Activated gamma-delta T cell treated with Interleukin-2 at 50 U/mL for 16 hours (primary cell): ENCODE data around the gene ADCY3.

Source experiments
- DNase-seq: peaks from one replicate; pipeline ENCODE4 v3.0.0-alpha.2; 2020

Gene ADCY3

GRCh38 chr2:24827321-24828237, 92.5 kb downstream of the ADCY3 start:
- peak; percentile 65 for DNase-seq

DNA sequence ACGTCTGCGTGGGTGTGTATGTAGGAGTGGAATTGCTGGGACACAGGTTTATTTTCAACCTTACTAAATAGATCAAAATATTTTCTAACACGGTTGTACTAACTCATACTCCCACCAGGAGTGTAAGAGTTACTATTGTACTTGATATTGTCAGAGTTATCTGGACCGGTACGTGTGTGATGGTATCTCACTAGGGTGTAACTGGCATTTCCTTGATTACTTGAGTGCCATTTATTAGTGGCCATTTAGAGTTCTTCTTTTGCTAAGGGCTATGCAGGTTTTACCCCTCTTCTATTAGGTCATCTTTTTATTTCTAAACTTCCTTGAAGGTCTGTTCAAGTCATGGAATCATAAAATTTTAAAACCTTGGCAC, 93.3 kb downstream of the ADCY3 start:
- DNase-seq = no peak

- no peak for DNase-seq
Observed at GRCh38 chr2:24825883-24826772, 93.9 kb downstream of the ADCY3 start.

DNA sequence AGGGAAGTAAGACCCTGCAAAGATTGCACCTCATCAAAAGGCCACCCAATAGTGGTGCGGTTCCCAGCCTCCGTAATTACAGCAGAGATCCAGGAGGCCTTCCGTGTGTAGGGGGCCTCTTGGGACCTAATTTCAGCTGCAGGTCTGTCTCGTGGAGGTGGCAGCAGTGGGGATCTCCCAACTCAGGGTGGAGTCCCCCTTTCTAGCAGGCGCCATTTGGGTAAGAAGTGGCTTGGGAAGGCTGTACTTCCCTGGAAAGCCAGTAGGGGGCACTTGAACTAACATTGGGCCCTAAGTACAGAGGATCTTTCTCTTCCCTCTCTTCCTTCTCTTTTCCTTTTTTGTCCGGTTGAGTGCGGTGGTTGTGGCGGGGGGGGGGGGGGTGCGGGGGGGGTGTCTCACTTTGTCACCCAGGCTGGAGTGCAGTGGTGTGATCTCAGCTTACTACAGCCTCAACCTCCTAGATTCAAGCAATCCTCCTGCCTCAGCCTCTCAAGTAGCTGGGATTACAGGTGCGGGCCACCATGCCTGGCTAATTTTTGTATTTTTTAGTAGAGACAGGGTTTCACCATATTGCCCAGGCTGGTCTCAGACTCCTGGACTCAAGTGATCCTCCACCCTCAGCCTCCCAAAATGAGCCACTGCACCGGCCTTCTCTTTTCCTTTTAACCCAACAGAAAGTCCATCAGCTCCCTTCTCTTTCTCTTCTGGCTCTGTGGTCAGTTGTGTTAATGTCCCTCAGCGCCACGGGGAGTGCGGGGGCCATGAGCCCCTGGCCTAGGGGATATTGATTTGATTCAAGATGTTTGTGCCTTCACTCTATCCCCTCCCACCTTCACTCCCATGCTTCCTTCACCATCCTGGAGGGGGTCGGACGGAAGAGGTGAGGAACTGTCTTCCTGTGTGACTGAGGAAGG, 94.8 kb downstream of the ADCY3 start:
- peak; percentile 19 for DNase-seq

DNA sequence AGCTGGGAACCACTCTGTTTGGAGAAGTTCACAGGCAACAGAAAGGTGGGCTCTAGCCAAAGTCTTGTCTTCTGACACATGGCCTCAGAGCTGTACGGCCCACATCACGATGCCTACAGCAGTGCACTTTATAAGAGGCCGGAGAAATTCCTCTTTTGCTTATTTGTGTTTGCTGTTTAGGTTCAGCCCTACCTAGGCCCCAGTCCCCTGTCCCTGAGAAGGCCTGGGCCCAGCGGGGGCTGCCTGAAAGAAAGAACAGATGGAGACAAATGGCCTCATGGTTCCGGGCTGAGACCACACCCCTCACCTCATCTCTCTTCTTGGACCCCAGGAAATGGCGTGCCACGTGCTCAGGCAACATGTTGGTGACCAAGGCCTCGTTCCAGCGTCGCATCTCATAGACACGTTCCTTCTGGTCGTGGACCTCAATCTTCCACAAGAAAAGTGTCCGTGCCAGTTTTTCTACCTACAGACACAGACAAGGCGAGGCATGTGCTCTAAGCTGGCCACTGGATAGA, 95.9 kb downstream of the ADCY3 start:
- no peak for DNase-seq

DNA sequence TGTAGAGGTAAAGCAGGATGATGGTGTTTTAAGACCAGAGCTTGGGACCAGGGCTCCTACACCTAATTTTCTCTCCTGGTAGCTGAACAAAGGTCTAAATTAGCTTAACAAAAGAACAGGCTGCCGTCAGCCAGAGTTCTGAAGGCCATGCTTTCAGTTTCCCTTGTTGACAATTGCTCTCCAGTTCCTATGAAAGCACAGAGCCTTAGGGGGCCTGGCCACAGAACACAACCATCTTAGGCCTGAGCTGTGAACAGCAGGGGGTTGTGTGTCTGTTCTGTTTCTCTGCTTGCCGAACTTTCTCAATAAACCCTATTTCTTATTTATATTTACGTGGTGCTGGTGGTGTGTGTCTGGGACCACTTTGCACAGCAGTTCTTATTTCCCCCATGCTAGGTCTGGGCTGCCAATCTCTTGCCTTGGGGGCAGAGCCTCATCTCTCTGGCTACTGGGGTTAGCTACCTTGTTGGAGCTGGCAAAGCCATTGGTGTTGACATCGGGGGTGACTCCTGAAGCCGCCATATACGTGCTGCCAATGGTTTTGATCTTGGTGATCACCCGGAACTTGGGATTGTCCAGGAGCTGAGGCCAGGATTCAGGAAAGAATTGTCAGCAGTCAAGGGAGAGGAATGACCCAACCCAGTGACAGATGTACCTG, 97.9 kb downstream of the ADCY3 start:
- no peak for DNase-seq

- no peak for DNase-seq
Observed at GRCh38 chr2:24821433-24821891, 98.6 kb downstream of the ADCY3 start.

GRCh38 chr2:24820598-24821432, 99.2 kb downstream of the ADCY3 start:
- no peak for DNase-seq

DNA sequence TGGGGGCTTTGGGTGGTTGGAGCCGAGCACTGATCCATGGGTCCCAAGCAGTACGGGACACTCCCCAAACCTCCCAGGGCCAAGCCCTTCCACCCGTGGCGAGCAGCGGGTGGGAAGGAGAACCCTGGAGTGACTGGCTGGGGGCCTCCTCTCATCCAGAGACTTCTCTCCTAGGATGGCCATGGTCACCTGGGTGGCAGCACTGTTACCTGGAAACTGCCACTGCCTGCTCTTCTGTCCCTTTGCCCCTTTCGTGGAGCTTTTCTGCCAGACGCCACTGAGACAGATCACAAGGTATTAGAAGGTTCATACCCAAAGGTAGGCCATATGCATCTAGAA, 99.9 kb downstream of the ADCY3 start:
- no peak for DNase-seq

- no peak for DNase-seq
Observed at GRCh38 chr2:24819442-24820174, 100.4 kb downstream of the ADCY3 start.

GRCh38 chr2:24818721-24819167, 101.3 kb downstream of the ADCY3 start:
- DNase-seq = no peak

- no peak for DNase-seq
Observed at GRCh38 chr2:24816884-24817283, 103.2 kb downstream of the ADCY3 start.

GRCh38 chr2:24816404-24816803, 103.6 kb downstream of the ADCY3 start:
- no peak for DNase-seq

DNA sequence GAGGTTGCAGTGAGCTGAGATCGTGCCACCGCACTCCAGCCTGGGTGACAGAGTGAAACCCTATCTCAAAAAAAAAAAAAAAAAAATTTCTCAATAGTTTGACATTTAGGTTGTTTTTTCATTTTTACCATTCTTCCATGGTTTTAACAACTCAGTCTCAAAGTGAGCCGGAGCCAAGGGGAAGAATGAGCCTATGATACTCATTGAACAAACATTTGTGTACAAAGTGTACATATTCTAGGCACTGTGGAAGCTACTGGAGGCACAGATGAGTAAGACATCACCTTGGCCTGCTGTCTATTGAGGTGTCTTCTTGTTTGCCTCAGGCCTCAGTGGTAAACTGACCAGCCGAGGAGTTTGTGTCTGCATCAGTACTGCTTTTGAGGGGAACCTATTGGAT, 104.9 kb downstream of the ADCY3 start:
- no peak for DNase-seq

DNA sequence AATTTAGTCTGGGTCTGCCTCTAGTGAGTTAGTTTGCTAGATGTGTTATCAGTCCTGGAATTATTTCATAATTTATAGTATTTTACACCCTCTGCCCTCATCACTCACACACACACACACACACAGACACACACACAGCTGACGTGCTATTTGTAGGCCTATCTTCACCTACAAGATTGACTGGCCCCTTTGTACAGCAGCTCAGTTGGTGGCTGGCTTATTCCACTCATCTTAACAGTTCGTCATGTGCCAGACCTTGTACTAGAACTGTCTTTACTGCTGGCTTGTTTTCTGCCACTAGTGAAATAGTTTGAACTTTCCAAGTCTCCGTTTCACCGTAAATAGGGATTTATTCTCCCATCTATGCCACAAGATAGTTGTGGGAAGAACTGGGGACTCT, 105.5 kb downstream of the ADCY3 start:
- no peak for DNase-seq

DNA sequence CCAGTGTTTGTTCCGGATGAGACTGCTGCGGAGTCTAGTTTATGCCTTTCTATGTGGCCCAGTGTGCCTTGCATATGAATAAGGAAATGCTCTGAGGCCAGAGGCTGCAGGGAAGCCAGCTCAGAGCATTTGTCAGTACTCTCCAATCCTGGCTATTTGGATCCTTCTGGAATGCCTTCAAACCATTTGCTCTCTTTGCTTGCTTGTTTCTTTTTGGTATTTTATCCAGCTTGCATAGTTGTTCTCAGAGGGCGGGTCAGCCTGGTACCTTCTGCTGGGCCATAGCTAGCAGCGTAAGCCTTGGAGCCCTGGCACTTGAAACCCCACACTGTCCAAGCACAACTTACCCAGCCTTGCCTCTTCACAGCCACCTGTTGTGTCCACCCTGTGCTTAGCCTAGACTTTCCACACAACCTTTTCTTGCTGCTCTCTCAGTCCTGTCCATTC, 106.3 kb downstream of the ADCY3 start:
- DNase-seq = no peak

- no peak for DNase-seq
Observed at GRCh38 chr2:24809316-24810007, 110.6 kb downstream of the ADCY3 start.

DNA sequence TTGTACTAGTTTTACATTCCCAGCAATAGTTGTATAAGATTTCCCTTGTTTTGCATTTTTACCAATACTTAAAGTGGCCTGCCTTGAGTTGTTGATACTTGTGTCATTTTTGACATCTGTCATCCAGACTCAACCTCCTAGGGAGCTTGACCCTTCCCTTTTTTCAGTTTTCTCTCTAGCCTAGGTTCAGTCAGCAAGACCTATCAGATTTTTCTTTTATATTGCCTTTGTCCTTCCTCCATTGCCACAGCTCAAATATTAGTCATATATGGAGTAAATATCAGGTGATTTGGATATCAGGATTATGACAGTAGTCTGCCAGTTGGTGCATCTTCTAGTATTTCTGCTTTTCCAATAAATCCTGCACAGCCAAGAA, 113.4 kb downstream of the ADCY3 start:
- no peak for DNase-seq
